SK-N-MC (cell line): ENCODE data around the gene CCDC160.

Experiments
- EZH2 ChIP-seq: fragments of 200-600 bp; sonication (generic); IDR thresholded peaks from one replicate; pipeline ENCODE4 v1.6.1; 2017; ENCODE audit warnings: antibody characterized with exemption
- FOXP2 ChIP-seq: optimal IDR thresholded peaks from 2 replicates; pipeline ENCODE3; 2011; ENCODE audit warnings: mild to moderate bottlenecking, moderate library complexity; ENCODE audit not compliant: insufficient read depth; ENCODE audit errors: extremely low read length, control extremely low read depth
- POLR2AphosphoS5 ChIP-seq: IDR thresholded peaks from 2 replicates; pipeline ENCODE4 v1.6.1; 2012; ENCODE audit warnings: mild to moderate bottlenecking, low read depth, low read length, borderline replicate concordance

DNA sequence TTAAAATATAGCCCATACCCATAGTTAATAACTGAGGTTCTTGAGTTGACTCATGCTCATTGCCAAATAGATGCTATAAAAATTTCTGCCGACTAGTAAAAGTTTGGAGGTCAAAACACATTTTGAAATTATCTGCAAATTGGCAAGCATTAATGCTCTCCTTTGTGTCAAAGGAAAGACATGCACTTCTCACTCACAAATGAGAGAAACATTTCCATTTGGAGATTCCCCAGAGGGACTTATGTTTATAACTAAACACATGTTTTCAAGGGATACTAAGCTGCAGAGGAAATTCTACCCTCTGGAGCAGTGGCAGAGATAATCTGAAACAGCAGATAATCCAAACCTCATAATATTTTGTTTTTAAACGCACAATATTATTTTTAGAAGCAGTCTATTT, 45.7 kb upstream of the CCDC160 start:
- no peak for TF ChIP-seq EZH2
- no peak for TF ChIP-seq POLR2AphosphoS5
- no peak for TF ChIP-seq FOXP2
